Camera-type eye (tissue), 1 donor: Measurements from ENCODE around the gene TMEM31. TPM values are rescaled to one million over a fixed set of nuclear protein-coding genes. Genes with fewer than 3 reads are reported as not detected.

Source experiments
- total RNA-seq: library from RNA; depleted of rRNA; stranded (reverse); fragments of >200 nt; gene quantifications from one replicate; pipeline ENCODE4 v1.2.3, GENCODE V29; 2014

Gene TMEM31, protein sequence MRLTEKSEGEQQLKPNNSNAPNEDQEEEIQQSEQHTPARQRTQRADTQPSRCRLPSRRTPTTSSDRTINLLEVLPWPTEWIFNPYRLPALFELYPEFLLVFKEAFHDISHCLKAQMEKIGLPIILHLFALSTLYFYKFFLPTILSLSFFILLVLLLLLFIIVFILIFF
- total RNA-seq = not detected

DNA sequence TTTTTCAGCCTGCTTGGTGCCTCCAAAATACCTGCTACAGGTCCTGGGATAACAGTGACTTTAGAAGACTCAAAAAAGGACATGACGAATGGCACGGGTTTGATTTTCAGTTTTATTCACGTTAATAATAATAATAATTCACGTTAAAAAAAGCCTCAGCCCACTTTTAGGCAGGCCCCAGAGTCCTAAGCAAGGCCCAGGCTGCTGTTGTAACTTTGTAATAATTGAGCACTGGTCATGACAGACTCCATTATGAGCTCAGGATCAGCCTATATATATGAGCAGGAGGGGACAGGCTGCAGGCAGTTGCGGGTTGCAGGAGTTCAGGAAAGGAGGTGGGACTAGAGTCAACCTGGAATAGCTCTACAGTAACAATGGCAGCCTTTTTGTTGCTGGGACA is at the start of gene TMEM31:
TSS of gene TMEM31 (plus strand) at position 301 of the 400 bp plus-strand sequence. CDS start 1,350 bp downstream, outside the sequence.

DNA sequence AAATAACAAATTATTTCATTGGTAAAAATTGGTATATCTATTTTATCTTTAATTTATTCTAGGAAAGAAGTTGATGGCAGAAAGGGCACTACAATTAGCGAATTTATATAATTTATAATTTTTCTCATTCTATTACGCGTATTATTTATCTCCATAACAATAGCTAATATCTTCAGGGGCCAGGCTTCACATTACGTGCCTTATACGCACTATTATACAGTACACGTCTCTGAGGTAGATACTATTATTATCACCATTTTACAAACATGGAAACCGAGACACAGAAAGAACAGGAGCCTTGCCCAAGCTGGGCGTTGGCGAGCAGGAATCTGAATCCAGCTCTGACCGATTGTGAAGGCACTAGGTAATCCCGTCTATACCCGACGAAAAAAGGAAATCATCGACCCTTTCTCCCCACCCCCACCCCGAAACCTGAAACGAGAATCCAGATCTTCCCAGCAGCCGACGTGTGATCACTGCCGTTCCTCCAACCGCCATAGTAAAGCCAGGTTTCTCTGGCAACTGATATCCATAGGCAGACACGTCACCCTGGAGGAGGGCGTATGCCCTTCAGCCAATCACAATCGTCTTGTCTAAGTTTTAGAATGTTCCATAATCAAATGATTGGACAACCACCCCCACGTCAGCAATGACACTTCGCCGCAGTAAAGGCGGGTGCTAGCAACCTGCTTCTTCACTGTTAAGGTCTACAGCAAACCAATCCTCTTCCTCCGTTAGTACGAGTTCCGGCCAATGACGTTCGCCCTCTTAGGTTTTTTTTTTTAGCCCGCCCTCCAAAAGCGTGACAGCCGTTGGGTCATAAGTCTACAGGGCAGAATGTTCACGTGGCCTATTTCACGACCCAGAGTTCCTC is 24.3 kb upstream of the TMEM31 start, which contains the start of gene MORF4L2:
TSS of gene MORF4L2 (minus strand) at position 501 of the 874 bp plus-strand sequence. CDS start 9,672 bp downstream, outside the sequence.

Other genes starting within 250 kb of the TMEM31 start
- gene RAB40A, start 191.4 kb upstream of the TMEM31 start, total RNA-seq = 0.77 TPM
- gene TCEAL4, start 125.4 kb upstream of the TMEM31 start, total RNA-seq = 68.3 TPM
- 18.3 TPM for gene TCEAL3, start 102.9 kb upstream of the TMEM31 start, total RNA-seq
- 38.8 TPM for gene TCEAL1, start 81.9 kb upstream of the TMEM31 start, total RNA-seq
- 295 TPM for gene MORF4L2, start 24.2 kb upstream of the TMEM31 start, total RNA-seq
- gene PLP1, start 65.9 kb downstream of the TMEM31 start, total RNA-seq = 123 TPM
- gene RAB9B, start 121.3 kb downstream of the TMEM31 start, total RNA-seq = 18.5 TPM